ENCODE results near the gene L3MBTL2.

DNA sequence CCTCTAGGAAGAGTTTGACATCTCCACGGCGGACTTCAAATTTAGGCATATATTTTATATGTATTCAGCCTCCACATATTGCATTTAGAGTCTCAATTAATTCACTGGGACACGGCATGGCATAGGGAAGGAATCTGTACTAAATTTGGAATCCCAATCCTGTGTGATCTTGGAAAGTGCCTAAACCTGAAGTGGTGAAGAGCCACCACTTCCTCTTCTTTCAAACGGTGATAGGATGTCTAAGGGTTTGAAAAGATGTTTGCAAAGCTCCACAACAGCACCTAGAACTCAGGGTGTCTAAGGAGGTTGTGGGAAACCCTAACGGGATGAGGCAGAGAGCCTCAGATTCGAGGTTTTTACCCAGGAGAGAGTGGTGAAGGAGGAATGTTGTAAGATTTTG, 1.0 kb upstream of the L3MBTL2 start:
- TF ChIP-seq, protein P1, sequence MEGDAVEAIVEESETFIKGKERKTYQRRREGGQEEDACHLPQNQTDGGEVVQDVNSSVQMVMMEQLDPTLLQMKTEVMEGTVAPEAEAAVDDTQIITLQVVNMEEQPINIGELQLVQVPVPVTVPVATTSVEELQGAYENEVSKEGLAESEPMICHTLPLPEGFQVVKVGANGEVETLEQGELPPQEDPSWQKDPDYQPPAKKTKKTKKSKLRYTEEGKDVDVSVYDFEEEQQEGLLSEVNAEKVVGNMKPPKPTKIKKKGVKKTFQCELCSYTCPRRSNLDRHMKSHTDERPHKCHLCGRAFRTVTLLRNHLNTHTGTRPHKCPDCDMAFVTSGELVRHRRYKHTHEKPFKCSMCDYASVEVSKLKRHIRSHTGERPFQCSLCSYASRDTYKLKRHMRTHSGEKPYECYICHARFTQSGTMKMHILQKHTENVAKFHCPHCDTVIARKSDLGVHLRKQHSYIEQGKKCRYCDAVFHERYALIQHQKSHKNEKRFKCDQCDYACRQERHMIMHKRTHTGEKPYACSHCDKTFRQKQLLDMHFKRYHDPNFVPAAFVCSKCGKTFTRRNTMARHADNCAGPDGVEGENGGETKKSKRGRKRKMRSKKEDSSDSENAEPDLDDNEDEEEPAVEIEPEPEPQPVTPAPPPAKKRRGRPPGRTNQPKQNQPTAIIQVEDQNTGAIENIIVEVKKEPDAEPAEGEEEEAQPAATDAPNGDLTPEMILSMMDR (IDR thresholded peaks at IDR 0.05; ENCODE audit: poor library complexity) = no peak
- no peak for TF ChIP-seq EZH2 (IDR thresholded peaks at IDR 0.05; ENCODE audit: borderline replicate concordance)
